ENCODE measurements around the gene SCYGR1.

DNA sequence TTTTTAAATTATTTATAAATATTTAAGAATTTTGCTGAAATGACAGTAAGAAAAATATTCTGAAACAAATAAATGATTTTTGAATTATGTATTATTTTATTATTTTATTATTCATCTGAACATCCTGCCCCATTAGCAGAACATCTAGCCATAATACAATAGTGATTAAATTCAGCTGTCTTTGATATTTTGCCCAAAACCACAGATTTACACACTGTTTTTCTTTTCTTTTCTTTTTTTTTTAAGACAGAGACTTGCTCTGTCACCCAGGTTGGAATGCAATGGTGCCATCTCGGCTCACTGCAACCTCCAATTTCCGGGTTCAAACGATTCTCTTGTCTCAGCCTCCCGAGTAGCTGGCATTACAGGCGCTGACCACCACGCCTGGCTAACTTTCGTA, 1.9 kb upstream of the SCYGR1 start:
- no peak for TF ChIP-seq GATA1 (IDR thresholded peaks at IDR 0.05; ENCODE audit: low read depth, low read length)
- TF ChIP-seq POLR2A (IDR thresholded peaks at IDR 0.05; ENCODE audit: low read length) = no peak

All from erythroblast (primary cell).